Right ventricle myocardium superior (tissue), 1 donor: ENCODE results near the gene BTBD17. TPM values are rescaled to one million over a fixed set of nuclear protein-coding genes. Genes with fewer than 3 reads are reported as not detected.

Experiments used
- ATAC-seq: fragments of 200-7000 bp; cut with Tn5 transposase; one replicate; pipeline ENCODE4 v1.9.1; 2020; ENCODE audit warnings: mild to moderate bottlenecking; ENCODE audit not compliant: poor library complexity
- DNase-seq: peaks from one replicate; pipeline ENCODE4 v3.0.0-alpha.2; 2020
- intact Hi-C: fragments of 100-400 bp; cut with DNase I; formaldehyde crosslinking; loops from one replicate; pipeline ENCODE4 v1.11.2; 2022
- total RNA-seq: library from RNA; stranded (reverse); fragmentation: NEBNext Ultra II Directional; extraction: Animal tissue kit (Norgen Biotek cat#: 25700); gene quantifications from one replicate; pipeline ENCODE4 v1.2.1, GENCODE V29; 2021
- donor health status: DM: no; HTN: yes; CAD: no; lungs with severe emphysema.

Gene BTBD17
- total RNA-seq, 1 donor from 2014 or later = not detected

DNA sequence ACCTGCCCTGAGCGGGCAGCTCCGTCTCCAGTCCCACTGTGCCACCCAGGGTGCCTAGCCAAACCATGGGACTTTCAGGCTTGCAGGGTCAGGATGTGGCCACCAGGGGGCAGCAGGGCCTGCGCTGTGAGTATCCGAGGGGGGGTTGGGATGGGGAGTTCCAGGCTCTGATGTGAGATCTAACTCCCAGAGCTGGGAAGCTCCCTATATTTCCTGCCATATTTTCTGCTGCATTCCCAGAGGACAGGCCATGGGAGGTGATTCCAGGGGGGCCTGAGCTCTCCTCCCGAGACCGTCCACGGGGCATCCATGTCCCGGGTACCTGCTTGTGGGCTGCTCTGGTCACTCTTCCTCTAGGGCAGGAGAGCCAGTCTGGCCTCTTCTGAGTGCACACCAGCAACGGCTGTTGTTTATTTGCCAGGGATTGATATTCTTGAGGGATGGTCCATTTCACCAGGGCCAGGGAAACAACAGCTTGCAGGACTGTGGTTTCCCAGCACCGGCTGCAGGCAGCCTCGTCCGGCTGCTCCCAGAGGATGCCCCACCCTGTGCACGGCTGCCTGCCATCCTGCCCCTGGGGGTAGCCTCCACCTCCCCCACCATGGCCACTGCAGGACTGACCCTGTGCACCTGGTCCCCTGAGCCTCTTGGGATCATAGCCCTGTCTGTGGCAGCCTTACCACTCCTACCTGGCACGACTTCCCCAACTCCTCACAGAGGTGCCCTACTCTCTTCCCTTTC lies 6.8 kb upstream of the BTBD17 start:
- intact Hi-C loops = loop anchor here (5.0 kb wide), 1 partner anchor 124 kb away; no protein-coding TSS in a partner anchor
- ATAC-seq (peak; percentile 85), DNase-seq (peak; percentile 84)

DNA sequence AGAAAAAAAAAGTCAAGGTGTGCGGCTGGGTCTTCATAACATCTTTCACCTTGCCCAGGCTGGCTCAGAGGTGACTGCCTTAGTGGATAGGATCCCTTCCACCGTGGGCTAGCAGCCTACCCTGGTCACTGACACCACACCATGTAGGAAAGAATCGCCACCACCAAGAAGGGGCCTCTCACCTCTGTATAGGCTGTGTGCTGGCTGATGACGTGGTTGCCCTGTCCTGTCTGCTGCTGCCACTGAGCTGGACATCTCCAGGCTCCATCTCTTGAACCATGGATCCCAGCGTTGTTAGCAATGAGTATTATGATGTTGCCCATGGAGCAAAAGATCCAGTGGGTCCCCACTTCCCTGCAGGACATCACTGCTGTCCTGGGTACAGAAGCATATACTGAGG lies 5.5 kb upstream of the BTBD17 start, which contains the start of gene GPR142:
TSS of gene GPR142 (plus strand) at position 301 of the 400 bp plus-strand sequence. CDS start 2,035 bp downstream, outside the sequence.
- intact Hi-C loops = loop anchor here (5.0 kb wide), 1 partner anchor 125 kb away; no protein-coding TSS in a partner anchor
- DNase-seq (no peak), ATAC-seq (no peak)

DNA sequence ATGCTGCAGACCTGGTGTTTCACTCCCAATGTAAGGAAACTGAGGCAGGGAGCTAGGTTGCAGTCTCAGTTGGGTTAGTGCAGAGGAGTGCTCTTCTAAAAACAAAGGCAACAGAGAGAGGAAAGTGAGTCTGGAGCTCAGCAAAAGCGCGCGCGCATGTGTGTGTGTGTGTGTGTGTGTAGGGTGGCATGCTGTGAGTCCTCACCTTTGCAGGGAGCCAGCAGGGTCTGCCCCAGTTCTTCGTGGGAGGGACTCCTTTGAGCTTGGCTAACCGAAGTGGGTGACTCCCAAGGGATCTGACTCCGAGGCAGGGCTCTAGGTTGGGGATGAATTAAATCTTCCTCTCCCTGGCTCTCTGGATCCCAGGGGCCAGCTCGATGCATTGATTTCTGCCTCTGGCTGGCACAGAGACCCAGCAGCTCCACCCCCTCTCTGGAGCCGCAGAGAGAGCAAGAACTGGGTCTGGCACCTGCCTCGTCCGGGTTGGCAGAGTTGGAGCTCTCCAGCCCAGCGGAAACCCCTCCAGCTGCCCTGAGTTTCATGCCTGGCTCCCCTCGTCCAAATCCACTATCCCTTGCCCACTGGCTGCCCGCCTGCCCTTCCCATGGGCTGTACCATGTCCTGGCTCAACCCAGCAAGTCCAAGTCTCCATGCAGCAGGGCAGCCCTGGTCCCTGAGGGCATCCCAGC lies 1.3 kb upstream of the BTBD17 start:
- ATAC-seq (no peak), DNase-seq (no peak)
- intact Hi-C loops = loop anchor here (5.0 kb wide), 1 partner anchor 56 kb away; no protein-coding TSS in a partner anchor

DNA sequence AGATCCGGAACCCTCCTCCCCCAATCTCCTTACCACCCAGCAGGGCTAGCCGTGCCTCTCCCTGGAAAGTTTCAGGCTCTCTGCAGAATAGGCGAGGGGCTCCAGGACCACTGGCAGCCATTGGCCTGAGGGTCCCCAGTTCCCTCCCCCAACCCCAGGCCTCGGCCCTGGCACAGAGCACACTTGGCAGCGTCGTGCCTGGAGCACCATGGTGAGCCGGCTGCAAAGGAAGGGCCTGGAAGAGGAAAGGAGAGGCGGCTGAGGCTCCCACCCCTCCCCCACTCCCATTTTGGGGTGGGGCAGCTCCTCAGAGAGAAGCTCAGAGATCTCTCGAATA lies 369 bp upstream of the BTBD17 start:
- ATAC-seq (no peak), DNase-seq (no peak)
- intact Hi-C loops = loop anchor here (5.0 kb wide), 1 partner anchor 55 kb away; no protein-coding TSS in a partner anchor

DNA sequence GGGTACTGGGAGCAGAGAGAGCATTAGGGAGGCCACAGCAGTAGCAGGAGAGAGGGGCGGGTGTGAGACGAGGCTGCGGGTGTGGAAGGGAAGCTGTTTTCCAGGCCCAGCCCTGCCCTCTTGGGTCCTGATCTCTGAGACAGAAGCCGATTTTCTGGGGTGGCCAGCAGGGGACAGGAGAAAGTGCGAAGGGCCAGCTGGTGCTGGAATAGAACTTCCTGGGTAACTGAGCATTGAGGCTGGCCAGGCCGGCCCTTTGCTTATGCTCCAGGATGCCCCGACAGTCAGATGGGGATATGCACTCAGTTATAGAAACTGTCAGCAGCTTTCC lies 804 bp downstream of the BTBD17 start:
- DNase-seq (no peak), ATAC-seq (no peak)
- intact Hi-C loops = loop anchor here (5.0 kb wide), 1 partner anchor 54 kb away; no protein-coding TSS in a partner anchor

DNA sequence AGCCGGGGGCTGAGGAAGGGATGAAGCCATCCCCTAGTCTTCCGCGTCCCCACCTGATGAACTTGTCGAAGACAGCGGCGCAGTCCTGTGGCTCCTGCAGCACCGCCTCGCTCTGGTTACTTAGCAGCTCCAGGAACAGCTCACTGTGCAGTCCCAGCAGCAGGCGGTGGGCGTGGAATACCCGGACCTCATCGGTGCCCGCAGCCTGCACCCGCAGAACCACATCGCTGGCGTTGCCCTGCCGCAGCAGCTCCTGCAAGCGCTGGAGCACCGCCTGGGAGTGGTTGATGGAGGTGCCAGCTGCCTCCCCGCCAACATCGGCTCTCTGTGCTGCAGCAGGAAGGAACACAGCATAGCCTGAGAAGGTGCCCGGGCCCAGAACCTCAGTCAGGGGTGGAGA lies 1.8 kb downstream of the BTBD17 start:
- intact Hi-C loops = loop anchor here (5.0 to 10.0 kb wide), 2 partner anchors 53 to 155 kb away; partner anchors contain the start of gene RPL38
- ATAC-seq = no peak

DNA sequence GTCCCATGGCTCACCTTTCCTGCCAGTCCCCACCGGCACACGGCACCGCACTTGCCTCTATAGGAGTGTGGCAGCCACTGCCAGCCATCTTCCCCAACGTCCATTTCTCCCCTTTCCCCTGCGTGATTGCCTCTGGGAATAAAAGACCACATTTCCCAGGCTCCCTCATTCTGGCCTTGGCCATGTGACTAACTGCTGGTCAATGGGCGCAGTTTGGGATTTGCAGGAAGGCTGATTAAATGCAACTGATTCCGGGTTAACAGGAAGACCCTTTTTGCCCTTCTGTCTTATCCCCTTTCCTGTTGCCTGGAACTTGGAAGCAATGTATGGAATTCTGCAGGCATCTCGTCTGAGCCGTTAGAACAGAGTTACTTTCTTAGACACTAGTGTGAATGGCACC lies 3.0 kb downstream of the BTBD17 start:
- DNase-seq = no peak
- intact Hi-C loops = loop anchor here (10.0 kb wide), 1 partner anchor 154 kb away; the partner anchor contains the start of gene RPL38
- ATAC-seq = no peak

More for the DNA sequence above, 1.8 kb downstream of the BTBD17 start:
- no peak for DNase-seq

DNA sequence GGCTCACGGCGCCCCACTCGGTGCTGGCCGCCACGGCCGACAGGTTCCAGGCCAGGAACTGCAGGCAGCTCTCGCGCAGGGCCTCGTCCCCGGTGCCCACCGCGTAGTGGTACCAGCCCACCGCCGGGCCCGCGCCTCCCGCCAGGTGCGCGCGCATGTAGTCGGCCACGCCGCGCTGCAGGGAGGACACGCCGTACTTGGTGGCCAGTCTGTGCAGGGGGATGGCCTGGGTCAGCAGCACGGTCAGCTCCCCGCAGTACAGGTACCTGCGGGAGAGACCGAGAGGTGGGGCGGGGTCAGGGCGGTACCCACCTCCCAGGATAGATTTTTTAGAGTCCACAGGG lies 4.2 kb downstream of the BTBD17 start:
- ATAC-seq (no peak), DNase-seq (no peak)

DNA sequence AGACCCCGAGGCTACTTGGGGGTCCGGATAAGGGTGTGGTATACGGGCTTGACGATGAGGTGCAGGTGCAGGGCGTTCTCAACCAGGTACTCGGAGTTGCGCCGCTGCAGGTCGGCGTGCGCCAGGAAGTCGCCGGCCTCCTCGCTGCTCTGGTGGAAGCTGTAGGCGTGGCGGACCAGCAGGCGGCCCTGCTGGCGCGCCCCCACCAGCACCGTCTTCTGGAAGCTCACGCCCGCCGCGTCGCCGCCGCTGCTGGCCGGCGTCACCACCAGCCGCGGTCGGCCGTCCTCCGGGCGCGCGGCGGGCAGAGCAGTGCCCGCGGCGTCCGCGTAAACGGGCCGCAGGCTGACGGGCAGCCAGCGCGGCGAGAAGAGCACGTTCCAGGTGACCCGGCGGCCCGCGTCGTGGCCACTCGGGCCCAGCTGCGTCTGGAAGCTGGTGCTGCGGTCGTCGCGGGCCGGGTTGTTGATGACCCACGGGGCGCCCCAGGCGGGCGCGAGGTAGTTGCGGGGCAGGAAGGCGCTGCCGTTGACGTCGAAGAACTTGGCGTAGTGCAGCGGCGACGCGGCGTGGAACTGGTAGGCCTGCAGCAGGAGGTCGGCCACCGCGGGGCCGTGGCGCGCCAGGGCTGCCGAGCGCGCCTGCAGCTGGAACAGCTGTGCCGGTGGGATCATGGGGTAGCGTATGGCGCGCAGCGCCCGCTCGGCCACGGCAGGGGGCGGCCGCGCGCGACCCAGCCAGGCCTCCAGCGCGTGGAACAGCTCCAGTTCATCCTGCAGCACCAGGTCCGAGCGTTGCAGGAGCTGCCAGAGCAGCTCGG lies 4.8 kb downstream of the BTBD17 start:
- intact Hi-C loops = loop anchor here (10.0 kb wide), 1 partner anchor 152 kb away; the partner anchor contains the start of gene RPL38
- no peak for DNase-seq
- peak; percentile 30 for ATAC-seq

More for the DNA sequence above, 4.2 kb downstream of the BTBD17 start:
- intact Hi-C loops = loop anchor here (10.0 kb wide), 1 partner anchor 153 kb away; the partner anchor contains the start of gene RPL38

DNA sequence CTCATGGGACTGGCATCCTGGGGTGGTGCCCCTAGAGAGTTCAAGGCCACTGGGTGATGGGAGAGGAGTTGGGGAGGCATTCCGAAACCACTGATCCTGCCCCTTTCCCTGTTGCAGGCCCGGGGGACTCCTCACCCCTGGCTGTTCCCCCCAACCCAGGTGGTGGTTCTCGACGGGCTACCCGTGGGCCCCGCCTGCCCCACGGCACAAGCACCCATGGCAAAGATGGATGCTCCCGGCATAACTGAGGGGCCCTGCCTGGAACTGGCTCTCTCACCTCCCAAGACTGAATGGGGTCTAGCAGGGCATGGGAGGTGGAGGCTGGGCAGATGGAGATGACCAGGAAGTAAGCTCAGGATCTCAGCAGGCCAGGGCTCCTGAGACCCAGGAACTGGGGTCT lies 6.6 kb downstream of the BTBD17 start:
- ATAC-seq (no peak), DNase-seq (no peak)
- intact Hi-C loops = loop anchor here (10.0 kb wide), 1 partner anchor 150 kb away; the partner anchor contains the start of gene RPL38

DNA sequence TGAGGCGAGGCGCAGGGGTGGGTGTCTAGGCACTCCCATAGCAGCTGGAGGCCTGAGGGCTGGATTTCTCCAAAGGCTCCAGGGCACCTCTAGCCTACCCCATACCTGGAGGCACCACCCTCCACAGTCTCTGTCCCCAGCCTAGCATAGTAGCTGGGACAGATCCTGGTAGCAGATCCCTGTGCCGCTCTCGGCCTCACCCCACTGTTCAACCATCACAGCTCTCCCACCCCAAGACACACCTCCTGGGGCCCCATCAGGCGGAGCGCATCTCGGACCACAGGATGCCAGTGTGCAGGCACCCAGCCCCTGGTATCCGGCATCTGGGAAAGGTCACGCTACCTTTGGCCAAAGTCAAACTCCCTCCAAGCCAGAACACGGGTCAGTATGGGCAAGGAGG lies 7.1 kb downstream of the BTBD17 start:
- DNase-seq (no peak), ATAC-seq (no peak)
- intact Hi-C loops = loop anchor here (10.0 kb wide), 1 partner anchor 150 kb away; the partner anchor contains the start of gene RPL38

DNA sequence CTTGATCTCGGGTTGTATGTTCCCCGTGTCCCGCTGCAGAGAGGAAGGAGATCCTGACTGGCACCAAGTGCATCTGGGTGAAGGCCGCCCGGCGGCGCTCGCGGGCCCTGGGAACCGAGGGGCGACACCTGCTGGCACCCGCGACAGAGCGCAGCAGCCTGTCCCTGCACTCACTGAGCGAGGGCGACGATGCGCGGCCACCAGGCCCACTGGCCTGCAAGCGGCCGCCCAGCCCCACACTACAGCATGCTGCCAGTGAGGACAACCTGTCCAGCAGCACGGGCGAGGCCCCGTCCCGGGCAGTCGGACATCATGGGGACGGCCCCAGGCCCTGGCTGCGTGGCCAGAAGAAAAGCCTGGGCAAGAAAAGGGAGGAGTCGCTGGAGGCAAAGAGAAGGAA lies 7.5 kb downstream of the BTBD17 start:
- DNase-seq = peak; percentile 57
- no peak for ATAC-seq
- intact Hi-C loops = loop anchor here (10.0 kb wide), 1 partner anchor 149 kb away; the partner anchor contains the start of gene RPL38

DNA sequence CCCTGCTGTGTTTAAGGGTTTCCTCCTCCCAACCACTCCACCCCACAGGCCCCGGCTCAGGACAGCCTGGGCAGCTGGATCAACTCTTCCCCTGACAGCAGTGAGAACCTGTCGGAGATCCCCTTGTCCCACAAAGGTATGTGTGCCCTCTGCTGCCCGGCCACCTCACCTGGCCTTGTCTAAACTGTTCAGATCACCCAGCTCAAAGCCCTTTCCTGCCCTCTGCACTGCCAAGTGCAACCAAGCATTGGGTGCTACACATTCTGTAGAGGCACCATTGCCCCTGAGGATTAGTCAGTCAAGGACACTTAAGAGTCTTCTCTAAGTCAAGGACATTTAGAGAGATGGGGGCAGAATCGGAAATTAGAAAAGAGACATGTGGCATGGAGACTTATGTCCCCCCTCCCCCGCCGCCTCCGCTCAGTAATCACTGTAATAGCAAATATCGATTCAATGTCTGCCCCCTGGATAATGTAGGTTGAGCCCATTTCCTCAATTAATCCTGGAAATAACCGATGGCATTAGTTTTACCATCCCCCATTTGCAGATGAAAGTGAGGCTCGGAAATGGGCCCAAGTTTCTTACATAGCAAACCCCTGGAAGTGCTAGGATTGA lies 8.1 kb downstream of the BTBD17 start:
- intact Hi-C loops = loop anchor here (10.0 kb wide), 1 partner anchor 149 kb away; the partner anchor contains the start of gene RPL38
- DNase-seq = no peak
- no peak for ATAC-seq

DNA sequence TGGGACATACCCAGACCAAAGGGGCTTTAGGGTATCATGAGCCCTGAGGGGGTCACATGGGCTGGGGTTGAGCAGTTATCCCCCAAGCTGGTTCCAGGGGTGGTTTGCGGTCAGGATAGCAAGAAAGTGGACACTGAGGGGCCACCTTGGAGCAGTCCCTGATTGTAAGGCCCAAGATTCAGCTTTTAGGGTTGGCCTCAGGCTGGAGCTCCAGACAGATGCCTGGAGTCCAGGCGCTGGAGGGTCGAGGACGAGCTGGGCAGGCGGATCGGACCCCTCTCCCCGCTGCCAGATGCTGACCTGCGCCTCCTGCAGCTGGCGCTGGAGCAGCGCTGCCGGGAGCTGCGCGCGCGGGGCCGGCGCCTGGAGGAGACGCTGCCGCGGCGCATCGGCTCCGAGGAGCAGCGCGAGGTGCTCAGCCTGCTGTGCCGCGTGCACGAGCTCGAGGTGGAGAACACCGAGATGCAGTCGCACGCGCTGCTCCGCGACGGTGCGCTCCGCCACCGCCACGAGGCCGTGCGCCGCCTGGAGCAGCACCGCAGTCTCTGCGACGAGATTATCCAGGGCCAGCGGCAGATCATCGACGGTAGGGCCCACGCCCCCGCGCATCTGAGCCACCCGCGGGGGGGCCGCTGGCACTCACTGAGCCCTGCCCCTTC lies 10.0 kb downstream of the BTBD17 start:
- DNase-seq (no peak), ATAC-seq (no peak)
- intact Hi-C loops = loop anchor here (10.0 kb wide), 1 partner anchor 147 kb away; the partner anchor contains the start of gene RPL38

DNA sequence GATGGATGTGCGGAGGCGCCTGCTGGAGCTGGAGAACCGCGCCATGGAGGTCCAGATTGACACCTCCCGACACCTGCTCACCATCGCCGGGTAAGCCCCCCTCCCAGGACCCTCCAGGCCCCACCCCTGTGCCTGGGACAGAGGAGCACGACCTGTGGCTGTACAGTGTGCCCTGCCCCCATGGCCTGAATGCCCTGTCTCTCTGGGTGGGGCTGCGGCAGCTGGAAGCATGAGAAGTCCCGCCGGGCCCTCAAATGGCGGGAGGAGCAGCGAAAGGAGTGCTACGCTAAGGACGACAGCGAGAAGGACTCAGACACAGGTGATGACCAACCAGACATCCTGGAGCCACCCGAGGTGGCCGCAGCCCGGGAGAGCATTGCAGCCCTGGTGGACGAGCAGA lies 11.2 kb downstream of the BTBD17 start:
- DNase-seq (no peak), ATAC-seq (no peak)
- intact Hi-C loops = loop anchor here (10.0 kb wide), 1 partner anchor 146 kb away; the partner anchor contains the start of gene RPL38

DNA sequence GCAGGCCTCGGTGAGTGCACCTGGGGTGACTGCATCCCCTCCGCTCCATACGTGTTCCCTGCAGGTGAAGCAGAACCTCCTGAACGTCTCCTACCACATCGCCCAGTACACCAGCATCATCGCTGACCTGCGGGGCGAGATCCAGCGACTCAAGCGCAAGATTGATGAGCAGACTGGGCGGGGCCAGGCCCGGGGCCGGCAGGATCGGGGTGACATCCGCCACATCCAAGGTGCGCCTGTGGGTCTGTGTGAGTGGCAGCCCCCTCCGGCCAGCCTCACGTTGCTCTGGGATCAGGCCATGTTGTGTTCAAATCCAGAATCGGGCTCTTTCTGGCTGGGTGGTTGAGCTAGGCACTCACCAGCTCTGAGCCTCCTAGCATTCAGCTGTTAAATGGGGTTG lies 12.5 kb downstream of the BTBD17 start:
- intact Hi-C loops = no loop called here
- ATAC-seq (no peak), DNase-seq (no peak)

DNA sequence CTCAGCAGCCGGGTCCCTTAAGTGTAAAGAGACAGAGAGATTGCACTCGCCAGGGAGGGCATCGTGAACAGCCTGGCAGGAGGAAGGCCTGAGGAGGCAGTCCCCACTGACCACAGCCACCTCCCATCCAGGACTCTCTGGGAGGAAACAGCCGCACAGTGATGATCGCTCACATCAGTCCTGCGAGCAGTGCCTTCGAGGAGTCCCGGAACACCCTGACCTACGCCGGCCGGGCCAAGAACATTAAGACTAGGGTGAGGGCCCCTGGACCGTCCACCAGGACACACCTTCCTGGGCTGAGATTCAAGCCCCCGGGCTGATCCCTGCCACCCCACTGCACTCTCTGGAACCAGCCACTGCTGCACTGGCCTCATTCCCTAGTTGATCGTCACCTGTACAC lies 14.0 kb downstream of the BTBD17 start:
- DNase-seq = no peak
- intact Hi-C loops = no loop called here

More for the DNA sequence above, 14.0 kb downstream of the BTBD17 start:
- ATAC-seq = no peak
